LNCAP (cell line): ENCODE results near the gene ABCA7.

Source experiments
- TF ChIP-seq, protein P1 (sequence below): fragments of 450-650 bp; IDR thresholded peaks from 2 replicates; pipeline ENCODE4 v1.5.1; 2017; ENCODE audit warnings: mild to moderate bottlenecking

Gene ABCA7

GRCh38 chr19:1093811-1094553 lies 54.1 kb downstream of the ABCA7 start:
- TF ChIP-seq, protein P1, sequence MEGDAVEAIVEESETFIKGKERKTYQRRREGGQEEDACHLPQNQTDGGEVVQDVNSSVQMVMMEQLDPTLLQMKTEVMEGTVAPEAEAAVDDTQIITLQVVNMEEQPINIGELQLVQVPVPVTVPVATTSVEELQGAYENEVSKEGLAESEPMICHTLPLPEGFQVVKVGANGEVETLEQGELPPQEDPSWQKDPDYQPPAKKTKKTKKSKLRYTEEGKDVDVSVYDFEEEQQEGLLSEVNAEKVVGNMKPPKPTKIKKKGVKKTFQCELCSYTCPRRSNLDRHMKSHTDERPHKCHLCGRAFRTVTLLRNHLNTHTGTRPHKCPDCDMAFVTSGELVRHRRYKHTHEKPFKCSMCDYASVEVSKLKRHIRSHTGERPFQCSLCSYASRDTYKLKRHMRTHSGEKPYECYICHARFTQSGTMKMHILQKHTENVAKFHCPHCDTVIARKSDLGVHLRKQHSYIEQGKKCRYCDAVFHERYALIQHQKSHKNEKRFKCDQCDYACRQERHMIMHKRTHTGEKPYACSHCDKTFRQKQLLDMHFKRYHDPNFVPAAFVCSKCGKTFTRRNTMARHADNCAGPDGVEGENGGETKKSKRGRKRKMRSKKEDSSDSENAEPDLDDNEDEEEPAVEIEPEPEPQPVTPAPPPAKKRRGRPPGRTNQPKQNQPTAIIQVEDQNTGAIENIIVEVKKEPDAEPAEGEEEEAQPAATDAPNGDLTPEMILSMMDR = no peak

DNA sequence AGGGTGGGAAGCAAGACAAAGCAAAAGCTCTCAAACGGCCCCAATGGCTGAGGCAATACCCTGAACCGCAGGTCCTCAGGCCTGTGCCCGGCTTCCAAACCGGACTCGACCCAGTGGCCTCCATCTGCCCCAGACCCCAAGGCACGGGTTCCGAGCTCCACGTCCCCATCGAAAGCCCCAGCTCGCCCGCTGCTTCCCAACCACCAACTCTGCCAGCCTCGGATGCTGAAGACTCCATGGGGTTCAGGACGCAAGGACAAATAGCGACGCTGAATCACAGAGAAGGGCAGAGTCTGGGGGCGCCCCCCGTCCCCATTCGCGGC lies 54.7 kb downstream of the ABCA7 start:
- TF ChIP-seq, protein P1 = no peak

DNA sequence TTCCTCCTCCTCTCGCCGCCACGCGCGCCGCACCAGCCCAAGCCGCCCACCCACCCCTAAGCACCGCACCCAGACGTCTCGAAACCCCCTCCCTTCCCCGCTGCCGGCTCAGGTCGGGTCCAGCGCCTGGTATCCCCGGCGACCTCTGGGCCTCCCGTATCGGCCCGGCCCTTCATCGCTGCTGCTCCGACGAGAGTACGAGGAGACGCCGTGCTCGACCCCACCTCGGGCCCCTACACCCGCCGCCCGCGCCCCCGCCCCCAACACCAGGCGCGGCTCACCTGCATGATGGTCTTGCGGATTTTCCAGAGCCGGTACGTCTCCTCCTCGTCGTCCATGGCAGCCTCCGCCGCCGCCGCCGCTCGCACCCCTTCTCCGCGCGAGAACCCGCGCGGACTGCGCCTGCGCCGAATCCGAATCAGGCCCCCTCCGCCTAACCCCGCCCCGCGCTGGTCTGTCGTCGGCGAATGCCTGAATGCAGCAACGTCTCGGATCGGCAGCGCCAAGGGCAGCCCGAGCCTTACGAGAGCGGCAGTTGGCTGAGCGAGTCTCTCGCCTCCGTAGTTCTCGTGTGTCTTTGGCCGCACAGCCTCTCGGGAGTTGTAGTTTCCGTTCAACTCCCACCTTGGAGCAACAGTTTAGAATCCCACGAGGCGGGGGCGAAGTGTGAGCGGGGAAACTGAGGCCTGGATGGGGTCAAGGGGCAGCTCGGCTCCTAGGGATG lies 55.2 kb downstream of the ABCA7 start, which contains the start of gene POLR2E:
POLR2E (minus strand) TSS at position 398 of the 724 bp plus-strand sequence; CDS start at position 338, 60 bp downstream.
- TF ChIP-seq, protein P1 = no peak

DNA sequence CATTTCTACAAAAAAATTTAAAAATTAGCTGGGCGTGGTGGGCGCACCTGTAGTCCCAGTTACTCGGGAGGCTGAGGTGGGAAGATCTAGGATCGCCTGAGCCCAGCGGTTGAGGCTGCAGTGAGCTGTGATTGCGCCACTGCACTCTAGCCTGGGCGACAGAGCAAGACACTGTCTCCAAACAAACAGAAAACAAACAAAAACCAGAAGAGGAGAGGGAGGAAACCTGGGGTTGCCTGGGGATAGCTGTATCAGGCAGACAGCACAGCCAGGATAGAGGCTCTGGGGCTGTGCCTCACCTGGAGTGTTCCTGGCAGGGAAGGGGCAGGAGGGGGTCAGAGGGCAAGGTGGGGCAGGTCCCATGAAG lies 57.9 kb downstream of the ABCA7 start:
- TF ChIP-seq, protein P1 = no peak

DNA sequence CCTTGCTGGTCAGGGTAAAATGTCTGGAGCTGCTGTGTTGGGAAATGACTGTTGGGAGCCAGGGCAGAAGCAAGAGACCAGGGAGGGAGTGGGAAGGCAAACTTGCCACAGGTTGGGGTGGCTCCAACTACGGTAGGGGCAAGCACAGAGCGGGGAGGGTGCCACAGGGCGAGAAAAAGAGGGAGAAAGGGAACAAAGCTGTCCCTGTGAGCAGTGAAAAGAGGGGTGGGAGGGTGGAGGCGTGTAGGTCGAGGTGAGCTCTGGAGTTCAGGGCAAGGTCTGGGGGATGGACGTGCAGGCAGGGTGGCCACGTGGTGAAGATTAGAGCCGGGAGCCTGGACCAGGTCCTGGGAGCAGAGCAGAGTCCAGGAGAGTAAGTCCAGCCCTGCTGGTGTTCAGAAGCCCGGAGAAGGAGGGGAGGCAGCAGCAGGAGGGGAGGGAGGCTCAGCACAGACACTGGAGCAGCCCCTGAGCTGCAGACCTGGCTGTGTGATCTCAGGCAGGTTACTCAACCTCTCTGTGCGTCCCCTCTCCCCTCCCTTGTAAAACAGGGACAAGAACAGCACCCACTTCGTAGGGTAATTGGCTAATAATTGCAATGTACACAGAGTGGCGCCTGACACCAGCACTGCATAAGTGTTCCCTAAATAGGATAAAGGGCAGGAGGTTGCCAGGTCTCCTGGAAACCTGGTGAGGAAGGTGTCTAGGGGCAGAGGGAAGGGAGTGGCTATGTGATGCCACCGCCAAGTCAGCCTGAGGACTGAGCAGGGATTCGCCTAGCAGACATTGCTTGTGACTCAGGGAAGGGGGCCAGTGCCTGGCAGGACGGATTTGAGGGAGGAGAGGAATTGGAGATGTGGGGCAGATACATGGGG lies 58.5 kb downstream of the ABCA7 start:
- TF ChIP-seq, protein P1 = no peak

DNA sequence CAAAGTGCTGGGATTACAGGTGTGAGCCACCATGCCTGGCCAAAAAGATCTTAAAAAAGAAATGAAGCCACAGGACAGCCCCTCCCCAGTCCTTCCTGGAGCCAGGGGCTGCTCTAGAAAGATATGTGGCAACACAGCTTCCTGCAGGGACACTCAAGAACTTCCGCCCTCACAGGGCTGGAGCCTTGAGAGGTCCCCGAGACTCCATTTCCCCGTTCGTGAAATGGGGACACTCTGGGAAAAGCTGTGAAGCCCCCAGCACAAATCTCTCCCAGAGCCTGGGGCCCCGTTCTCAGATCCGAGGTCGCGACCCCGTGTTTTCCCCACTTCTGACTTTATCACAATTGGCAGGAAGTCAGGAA lies 61.4 kb downstream of the ABCA7 start:
- TF ChIP-seq, protein P1 = no peak

GRCh38 chr19:1102407-1103131 lies 62.7 kb downstream of the ABCA7 start:
- TF ChIP-seq, protein P1 = no peak
